Calu3 (cell line): ENCODE data around the gene DGKG. TPM values are rescaled to one million over a fixed set of nuclear protein-coding genes. Genes with fewer than 3 reads are reported as not detected.

Experiments
- BruUV-seq: library from RNA; stranded (reverse); fragments of 400-500 nt; replicated peaks from 2 replicates; lab custom pipeline; 2021; lab: Mats Ljungman, UMichigan
- CTCF ChIA-PET: fragments of 300-600 bp; sonication (Branson Sonifier 250); formaldehyde crosslinking; loops from one replicate; lab custom pipeline; 2022; ENCODE audit warnings: antibody characterized with exemption; lab: Charles Lee
- DNase-seq: peaks from one replicate; pipeline ENCODE4 v3.0.0; 2022
- H3K27ac Mint-ChIP-seq: one replicate; pipeline ENCODE4 v1.8.0; 2022; ENCODE audit warnings: mixed read lengths; ENCODE audit not compliant: unreplicated experiment
- H3K27me3 Mint-ChIP-seq: one replicate; pipeline ENCODE4 v1.8.0; 2022; ENCODE audit warnings: mixed read lengths; ENCODE audit not compliant: unreplicated experiment
- H3K36me3 Mint-ChIP-seq: one replicate; pipeline ENCODE4 v1.8.0; 2022; ENCODE audit warnings: mild to moderate bottlenecking, moderate library complexity, mixed read lengths; ENCODE audit not compliant: insufficient read depth, unreplicated experiment
- H3K4me1 Mint-ChIP-seq: one replicate; pipeline ENCODE4 v1.8.0; 2022; ENCODE audit warnings: mild to moderate bottlenecking, low read depth, mixed read lengths; ENCODE audit not compliant: unreplicated experiment
- H3K4me3 Mint-ChIP-seq: one replicate; pipeline ENCODE4 v1.8.0; 2022; ENCODE audit warnings: mild to moderate bottlenecking, low read depth, moderate library complexity, mixed read lengths; ENCODE audit not compliant: unreplicated experiment
- H3K9me3 Mint-ChIP-seq: one replicate; pipeline ENCODE4 v1.8.0; 2022; ENCODE audit warnings: low read depth, mixed read lengths; ENCODE audit not compliant: unreplicated experiment
- intact Hi-C: fragments of 100-400 bp; cut with micrococcal nuclease; formaldehyde crosslinking; loops from one replicate; pipeline ENCODE4 v1.10.0; 2022; ENCODE audit not compliant: unreplicated experiment
- total RNA-seq: library from RNA; stranded (reverse); gene quantifications from 2 replicates; pipeline ENCODE4 v1.2.3, GENCODE V29; 2022
- TF ChIP-seq, protein P1 (sequence below): fragments of 200-600 bp; IDR thresholded peaks from one replicate; pipeline ENCODE4 v1.8.0; 2022; ENCODE audit warnings: antibody characterized with exemption; ENCODE audit not compliant: unreplicated experiment

Gene DGKG
- total RNA-seq, 1 experiment from 2014 or later = 5.7 TPM

DNA sequence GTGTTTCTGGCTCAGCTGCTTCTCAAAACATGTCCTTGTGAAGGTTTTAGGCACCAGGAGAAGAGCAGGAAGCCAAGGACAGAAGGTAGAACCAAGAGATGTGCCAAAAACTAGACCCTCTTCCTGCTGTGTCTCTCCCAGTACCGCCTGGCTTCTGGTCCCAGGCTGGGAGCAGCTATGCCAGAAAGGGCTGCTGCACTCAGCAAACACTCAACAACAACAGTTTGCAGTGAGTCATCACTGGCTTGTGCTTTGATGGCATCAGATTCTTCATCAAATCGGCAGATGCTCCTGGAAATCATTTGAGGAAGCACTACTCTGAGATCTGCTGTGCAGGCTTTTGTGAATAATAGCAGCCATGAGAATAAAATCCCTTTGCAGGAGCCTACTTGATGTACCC is 63.2 kb downstream of the DGKG start:
- intact Hi-C loops = no loop called here

DNA sequence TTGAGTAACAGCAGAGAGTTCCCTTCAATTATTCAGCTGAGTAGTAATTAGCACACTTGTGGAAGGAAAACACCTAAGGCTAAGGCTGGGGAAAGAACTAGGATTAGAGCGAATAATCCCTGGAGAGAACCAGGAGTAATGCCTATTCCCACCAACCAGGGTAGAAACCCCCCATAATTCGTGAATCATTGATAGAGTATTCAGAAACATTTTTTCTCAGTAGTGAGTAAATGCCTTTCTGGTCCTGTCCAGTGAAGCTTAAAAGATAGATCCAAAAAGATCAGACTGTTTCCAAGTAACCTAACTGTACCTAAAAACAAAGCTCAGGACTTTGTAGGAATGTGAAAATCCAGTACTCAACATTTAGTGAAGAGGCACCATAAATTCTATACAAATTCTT is 71.2 kb downstream of the DGKG start:
- intact Hi-C loops = no loop called here
- no peaks in the 10 kb centered on the region for H3K36me3 Mint-ChIP-seq
- TF ChIP-seq, protein P1, sequence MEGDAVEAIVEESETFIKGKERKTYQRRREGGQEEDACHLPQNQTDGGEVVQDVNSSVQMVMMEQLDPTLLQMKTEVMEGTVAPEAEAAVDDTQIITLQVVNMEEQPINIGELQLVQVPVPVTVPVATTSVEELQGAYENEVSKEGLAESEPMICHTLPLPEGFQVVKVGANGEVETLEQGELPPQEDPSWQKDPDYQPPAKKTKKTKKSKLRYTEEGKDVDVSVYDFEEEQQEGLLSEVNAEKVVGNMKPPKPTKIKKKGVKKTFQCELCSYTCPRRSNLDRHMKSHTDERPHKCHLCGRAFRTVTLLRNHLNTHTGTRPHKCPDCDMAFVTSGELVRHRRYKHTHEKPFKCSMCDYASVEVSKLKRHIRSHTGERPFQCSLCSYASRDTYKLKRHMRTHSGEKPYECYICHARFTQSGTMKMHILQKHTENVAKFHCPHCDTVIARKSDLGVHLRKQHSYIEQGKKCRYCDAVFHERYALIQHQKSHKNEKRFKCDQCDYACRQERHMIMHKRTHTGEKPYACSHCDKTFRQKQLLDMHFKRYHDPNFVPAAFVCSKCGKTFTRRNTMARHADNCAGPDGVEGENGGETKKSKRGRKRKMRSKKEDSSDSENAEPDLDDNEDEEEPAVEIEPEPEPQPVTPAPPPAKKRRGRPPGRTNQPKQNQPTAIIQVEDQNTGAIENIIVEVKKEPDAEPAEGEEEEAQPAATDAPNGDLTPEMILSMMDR = no peak
- CTCF ChIA-PET = interaction anchor here (1.1 kb wide), 1 partner anchor 9 kb away, joined by 4 read pairs; no protein-coding TSS in a partner anchor
- peaks cover 76% of the 10 kb centered on the region for H3K27me3 Mint-ChIP-seq
- BruUV-seq = no TSS peak
- H3K9me3 Mint-ChIP-seq = no peaks in the 10 kb centered on the region
- no peak overlapping the region for H3K27ac Mint-ChIP-seq
- no peak for DNase-seq
- H3K4me1 Mint-ChIP-seq = no peaks in the 10 kb centered on the region
- no peak overlapping the region for H3K4me3 Mint-ChIP-seq

More for the DNA sequence above, 63.2 kb downstream of the DGKG start:
- Mint-ChIP-seq H3K36me3 (no peaks in the 10 kb centered on the region), H3K27me3 (peaks cover 15% of the 10 kb centered on the region), H3K4me1 (no peaks in the 10 kb centered on the region), H3K9me3 (no peaks in the 10 kb centered on the region), H3K27ac (no peak overlapping the region), H3K4me3 (no peak overlapping the region)
- CTCF ChIA-PET = no interaction called here
- TF ChIP-seq, protein P1 = no peak
- BruUV-seq = no TSS peak
- DNase-seq = no peak

DNA sequence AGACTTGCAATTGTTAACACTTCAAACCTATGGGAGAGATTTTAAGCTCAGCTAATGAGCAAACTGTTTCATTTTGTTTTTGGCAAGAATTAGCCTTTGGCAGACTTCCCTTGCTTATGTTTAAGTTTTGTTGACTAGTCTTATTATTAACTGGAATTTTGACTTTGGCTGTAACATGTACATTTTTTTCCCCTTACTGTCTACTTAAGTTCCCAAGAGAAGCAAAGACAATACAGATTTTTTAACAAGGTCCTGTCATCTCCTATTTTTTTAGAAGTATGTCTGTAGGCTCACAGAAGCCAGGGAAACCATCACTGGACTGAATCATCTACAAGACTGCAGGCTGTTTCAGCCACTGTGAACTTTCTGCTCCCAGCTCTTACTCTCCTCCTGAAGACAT is 74.3 kb downstream of the DGKG start:
- Mint-ChIP-seq H3K27me3 (peaks cover 71% of the 10 kb centered on the region), H3K4me1 (no peaks in the 10 kb centered on the region), H3K9me3 (no peaks in the 10 kb centered on the region), H3K36me3 (no peaks in the 10 kb centered on the region), H3K4me3 (no peak overlapping the region), H3K27ac (no peak overlapping the region)
- CTCF ChIA-PET = interaction anchor here (0.6 kb wide), 2 partner anchors 9 to 475 kb away, joined by 3 read pairs; no protein-coding TSS in a partner anchor
- TF ChIP-seq, protein P1 = no peak
- intact Hi-C loops = no loop called here
- no TSS peak for BruUV-seq
- no peak for DNase-seq

DNA sequence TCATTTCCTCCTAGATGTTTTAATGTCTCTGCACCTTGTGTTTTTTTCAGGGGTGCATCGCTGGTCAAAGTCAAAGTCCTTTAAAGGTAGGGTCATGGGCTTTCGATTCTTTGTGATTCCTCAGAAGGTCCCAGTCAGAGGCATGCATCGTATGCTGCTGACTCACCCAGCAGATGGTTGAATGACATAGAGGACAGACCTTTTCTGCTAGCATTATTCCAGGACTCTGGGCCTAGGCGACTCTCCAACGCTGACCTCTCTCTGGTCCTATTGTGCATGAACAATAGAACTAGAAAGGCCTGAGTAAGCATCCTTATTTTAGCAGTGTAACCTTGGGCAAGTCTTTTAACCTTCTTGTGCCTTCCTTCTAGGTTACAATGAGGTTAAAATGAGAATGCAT is 75.9 kb downstream of the DGKG start:
- Mint-ChIP-seq H3K4me1 (no peaks in the 10 kb centered on the region), H3K4me3 (no peak overlapping the region), H3K27ac (no peak overlapping the region), H3K36me3 (no peaks in the 10 kb centered on the region), H3K9me3 (no peaks in the 10 kb centered on the region), H3K27me3 (peaks cover 71% of the 10 kb centered on the region)
- CTCF ChIA-PET = no interaction called here
- BruUV-seq = no TSS peak
- DNase-seq = no peak
- intact Hi-C loops = no loop called here
- TF ChIP-seq, protein P1 = no peak
